A549 (cell line): Measurements from ENCODE around the gene MRPS6.

Source experiments
- CEBPB ChIP-seq, 2 experiments: fragments of >200 bp in 1 of 2; sonication (Bioruptor Twin) in 1 of 2; formaldehyde crosslinking in 1 of 2; IDR thresholded peaks; 2 replicates each; pipeline ENCODE4 v1.6.1; 2012 to 2016
- JUNB ChIP-seq: fragments of >200 bp; sonication (Bioruptor Twin); formaldehyde crosslinking; IDR thresholded peaks from 2 replicates; pipeline ENCODE4 v1.6.1; 2016
- TF ChIP-seq, protein P1 (sequence below): fragments of 450-650 bp; IDR thresholded peaks from 2 replicates; pipeline ENCODE4 v1.6.1; 2014; ENCODE audit warnings: antibody characterized with exemption
- TF ChIP-seq, protein P2 (sequence below): fragments of >200 bp; sonication (Bioruptor Twin); formaldehyde crosslinking; IDR thresholded peaks from 3 replicates; pipeline ENCODE4 v1.5.1; 2016
- TF ChIP-seq, protein P3 (sequence below): fragments of >200 bp; sonication (Bioruptor Twin); formaldehyde crosslinking; IDR thresholded peaks from 3 replicates; pipeline ENCODE4 v1.6.1; 2016

DNA sequence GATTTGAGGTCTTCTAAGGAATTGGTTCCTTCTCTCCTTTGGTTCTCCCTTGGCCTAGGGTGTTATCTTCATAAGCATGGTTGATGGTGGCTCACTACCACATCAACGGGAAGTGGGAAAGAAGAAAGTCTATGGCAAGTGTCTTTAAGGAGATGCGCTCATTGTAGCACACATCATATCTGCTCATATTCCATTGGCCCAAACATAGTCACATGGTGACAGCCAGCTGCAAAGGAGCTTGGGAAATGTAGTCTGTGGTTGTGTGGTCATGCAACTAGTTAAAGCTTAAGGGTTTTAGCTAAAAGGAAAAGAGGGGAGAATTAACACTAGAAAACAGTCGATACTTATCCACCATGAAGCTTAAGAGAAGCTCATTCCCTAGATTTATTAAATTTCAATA is 11.4 kb upstream of the MRPS6 start:
- TF ChIP-seq CEBPB (IDR thresholded peaks at IDR 0.05) (no peak), JUNB (no peak)
- TF ChIP-seq, protein P1, sequence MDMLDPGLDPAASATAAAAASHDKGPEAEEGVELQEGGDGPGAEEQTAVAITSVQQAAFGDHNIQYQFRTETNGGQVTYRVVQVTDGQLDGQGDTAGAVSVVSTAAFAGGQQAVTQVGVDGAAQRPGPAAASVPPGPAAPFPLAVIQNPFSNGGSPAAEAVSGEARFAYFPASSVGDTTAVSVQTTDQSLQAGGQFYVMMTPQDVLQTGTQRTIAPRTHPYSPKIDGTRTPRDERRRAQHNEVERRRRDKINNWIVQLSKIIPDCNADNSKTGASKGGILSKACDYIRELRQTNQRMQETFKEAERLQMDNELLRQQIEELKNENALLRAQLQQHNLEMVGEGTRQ = 0 out of 2 replicates have a peak, but pooled peaks have one; percentile 9
- TF ChIP-seq, protein P2, sequence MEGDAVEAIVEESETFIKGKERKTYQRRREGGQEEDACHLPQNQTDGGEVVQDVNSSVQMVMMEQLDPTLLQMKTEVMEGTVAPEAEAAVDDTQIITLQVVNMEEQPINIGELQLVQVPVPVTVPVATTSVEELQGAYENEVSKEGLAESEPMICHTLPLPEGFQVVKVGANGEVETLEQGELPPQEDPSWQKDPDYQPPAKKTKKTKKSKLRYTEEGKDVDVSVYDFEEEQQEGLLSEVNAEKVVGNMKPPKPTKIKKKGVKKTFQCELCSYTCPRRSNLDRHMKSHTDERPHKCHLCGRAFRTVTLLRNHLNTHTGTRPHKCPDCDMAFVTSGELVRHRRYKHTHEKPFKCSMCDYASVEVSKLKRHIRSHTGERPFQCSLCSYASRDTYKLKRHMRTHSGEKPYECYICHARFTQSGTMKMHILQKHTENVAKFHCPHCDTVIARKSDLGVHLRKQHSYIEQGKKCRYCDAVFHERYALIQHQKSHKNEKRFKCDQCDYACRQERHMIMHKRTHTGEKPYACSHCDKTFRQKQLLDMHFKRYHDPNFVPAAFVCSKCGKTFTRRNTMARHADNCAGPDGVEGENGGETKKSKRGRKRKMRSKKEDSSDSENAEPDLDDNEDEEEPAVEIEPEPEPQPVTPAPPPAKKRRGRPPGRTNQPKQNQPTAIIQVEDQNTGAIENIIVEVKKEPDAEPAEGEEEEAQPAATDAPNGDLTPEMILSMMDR = no peak
- TF ChIP-seq, protein P3, sequence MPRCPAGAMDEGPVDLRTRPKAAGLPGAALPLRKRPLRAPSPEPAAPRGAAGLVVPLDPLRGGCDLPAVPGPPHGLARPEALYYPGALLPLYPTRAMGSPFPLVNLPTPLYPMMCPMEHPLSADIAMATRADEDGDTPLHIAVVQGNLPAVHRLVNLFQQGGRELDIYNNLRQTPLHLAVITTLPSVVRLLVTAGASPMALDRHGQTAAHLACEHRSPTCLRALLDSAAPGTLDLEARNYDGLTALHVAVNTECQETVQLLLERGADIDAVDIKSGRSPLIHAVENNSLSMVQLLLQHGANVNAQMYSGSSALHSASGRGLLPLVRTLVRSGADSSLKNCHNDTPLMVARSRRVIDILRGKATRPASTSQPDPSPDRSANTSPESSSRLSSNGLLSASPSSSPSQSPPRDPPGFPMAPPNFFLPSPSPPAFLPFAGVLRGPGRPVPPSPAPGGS = no peak
